DMS153 treated with DMSO at 0.1 percent for 48 hours (cell line): ENCODE data around the gene MTCL1.

Experiments
- DNase-seq: peaks from one replicate; lab custom pipeline; 2025; ENCODE audit not compliant: unreplicated experiment; lab: John Stamatoyannopoulos, UW

Gene MTCL1

DNA sequence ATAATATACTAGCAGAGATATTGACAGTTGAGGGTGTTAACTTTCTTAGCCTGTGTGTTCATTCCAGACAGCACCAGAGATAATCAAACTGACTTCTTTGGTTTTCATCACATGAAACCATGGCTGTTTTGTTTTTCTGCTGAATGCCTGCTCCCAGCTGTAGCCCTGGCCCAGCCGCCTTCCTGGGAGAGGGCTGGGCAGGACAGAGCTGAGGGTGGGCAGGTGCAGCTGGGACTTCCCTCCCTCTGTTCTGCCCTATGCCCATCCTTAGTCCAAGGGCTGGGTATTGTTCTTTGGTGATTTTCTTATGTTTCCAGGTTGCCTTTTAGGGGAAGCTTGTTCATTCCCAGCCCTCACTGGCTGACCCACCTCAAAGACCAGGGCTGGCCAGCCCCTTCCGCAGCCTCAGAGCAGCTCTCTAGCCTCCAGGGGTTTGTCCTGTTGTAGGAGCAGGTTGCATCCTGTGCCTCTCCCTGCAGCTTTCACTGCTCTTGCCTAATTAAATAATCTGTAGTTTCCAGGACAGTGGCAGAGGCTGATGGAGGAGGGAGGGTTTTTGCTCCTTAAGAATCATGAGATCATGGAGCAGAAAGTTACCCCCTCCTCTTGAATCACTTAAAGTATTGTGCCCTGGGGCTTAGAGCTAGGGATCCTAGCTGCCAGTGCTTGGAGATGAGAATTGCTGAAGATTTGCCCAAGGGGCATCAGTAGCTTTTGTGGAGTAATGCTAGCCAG, 61.4 kb downstream of the MTCL1 start:
- no peak for DNase-seq

DNA sequence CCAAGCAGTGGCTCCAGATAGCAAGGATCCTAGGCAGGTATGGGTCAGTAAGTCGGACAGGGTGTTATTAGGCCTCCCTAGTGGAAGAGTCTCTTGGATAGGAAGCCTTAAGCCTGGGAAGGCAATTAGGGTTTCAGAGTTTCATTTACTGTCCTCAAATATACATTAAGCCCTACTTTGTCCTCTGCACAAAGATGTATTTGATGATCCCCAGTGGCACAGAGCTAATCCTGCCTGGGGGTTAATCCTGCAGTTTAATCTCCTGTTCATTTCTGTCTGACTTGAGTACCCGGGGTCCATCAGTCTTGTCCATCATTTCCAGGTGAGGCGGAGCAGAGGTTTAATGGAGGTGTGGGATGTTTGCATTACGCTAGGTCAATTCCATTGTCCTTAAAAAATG, 62.0 kb downstream of the MTCL1 start:
- no peak for DNase-seq

DNA sequence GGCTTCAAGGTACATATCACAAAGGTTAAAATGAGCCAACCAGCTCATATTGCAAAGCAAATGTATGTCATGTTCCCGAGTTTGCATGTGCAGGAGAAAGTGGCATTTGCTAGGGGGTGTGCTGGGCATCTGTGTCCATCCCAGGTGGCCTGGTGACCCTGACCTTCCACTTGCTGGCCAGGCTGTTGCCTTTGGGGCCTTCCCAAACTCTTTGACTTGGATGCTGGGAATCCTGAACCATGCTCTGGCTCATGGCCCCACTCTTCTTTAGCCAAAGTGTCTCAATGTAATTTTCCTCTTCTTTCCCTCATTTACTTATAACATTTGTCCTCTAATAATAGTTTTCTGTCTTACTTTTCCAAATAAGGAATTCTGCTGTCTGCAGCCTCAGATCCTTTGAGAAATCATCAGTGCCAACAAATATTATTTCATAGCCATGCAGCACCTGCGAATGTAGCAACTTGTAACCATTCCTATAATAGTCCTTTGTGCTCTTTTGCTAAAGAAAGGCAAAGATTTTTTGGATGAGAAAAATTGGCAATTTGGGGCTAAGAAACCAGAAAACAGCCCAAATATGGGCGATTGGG, 64.2 kb downstream of the MTCL1 start:
- DNase-seq = no peak

DNA sequence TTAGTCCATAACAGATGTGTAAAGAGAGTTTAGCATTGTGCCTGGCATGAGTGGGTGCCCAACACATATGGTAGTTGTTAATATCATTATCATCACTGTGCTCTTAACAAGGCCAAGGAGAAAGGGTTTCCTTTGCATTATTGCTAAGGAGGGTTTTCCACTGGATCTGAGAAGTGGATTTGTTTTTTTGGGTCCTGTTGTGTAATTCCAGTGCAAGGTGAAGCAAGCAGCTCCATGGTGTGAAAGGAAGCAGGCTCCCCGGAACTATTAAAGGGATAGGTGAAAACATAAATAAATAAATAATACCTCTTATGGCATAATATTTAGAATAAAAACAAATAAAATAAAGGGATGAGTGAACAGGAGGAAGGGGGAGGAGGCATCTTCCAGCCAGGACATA, 65.3 kb downstream of the MTCL1 start:
- no peak for DNase-seq

DNA sequence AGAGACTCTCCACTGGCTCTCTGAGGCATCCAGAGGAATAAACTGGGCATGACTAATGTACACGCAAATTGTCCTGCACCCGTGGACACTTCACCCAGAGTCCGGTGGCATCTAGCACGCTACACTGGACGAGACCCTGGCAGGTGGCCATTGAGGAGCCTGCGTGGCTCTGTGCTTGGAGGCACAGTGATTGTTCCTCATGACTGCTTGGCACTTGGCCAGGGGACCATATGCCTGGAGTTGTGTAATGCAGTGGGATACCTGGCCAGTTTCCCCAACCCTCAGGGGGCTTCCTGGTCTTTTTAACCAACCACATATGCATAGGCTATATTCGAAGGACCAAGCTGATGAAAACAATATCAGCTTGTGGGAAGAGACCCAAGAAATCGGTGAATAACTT, 66.6 kb downstream of the MTCL1 start:
- no peak for DNase-seq

DNA sequence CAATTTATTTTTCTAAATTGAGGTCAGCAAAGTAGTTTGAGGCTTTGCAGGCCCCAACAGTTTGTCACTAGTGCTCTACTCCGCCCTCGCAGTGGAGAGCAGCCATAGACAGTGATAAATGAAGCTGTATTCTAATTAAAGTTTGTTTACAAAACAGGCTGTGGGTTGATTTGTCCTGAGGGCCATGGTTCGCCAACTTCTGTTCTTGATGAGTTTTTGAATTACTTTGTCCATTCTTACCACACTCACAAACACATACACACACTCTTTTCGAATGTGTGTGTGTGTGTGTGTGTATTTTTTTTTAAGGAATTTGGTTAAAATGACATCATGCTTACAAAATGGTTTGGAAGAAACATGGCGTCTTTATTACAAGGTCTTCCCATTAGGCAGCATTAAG, 68.6 kb downstream of the MTCL1 start:
- DNase-seq = no peak

DNA sequence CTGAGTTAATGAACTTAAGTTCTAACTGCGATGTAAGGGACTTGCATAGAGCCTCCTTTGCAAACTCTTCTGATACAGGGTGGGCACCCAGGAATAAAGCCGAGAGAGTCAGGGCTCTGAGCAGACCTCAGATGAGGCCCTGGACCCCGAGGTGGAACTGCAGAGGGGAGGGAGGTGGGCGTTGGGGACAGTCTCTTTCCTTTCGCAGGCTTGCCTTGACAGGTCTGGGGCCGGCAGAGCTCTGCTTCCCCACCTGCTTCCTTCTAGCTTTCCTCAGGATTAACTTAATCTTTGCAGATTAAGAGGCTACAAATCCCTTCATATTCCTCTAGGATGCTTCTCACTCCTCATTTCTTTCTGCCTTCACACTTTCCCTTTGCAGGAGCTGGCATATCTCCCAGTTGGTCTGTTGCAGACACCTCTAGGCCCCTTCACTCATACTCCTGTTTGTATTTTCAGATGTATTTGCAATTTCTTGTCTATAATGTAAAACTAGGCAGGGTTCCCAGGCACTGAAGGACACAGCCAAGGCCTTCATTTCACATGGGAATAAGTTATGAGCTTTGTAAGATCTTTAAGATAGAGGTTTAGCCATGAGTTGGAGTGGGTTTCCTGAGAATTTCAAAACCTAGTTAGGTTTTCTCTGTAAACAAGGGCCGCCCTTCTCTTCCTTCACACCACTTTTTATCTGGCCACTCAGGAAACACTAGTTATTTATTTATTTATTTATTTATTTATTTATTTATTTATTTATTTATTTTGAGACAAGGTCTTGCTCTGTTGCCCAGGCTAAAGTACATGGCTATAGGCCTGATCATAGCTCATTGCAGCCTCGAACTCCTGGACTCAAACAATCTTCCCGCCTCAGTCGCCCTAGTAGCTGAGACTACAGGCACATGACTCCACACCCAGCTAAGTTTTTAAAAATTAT, 70.9 kb downstream of the MTCL1 start:
- no peak for DNase-seq

DNA sequence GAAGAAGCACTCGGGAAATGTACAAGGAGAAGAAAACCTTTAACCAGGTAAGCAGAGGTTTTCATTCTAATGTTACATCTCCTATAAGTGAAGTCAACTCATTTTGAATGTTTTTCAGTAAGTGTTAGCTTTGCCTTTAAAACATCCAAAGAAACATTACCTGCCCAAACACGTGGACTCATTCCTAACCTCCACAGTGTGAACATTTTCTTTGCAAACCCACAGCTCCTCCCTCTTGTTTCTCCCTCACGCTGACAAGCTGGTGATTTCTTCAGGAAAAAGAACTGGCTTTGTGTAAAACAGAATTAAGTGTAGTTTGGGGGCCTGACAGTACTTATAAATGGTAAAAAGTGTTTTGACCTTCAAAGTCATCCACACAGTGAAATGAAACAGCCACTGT, 72.5 kb downstream of the MTCL1 start:
- DNase-seq = no peak

DNA sequence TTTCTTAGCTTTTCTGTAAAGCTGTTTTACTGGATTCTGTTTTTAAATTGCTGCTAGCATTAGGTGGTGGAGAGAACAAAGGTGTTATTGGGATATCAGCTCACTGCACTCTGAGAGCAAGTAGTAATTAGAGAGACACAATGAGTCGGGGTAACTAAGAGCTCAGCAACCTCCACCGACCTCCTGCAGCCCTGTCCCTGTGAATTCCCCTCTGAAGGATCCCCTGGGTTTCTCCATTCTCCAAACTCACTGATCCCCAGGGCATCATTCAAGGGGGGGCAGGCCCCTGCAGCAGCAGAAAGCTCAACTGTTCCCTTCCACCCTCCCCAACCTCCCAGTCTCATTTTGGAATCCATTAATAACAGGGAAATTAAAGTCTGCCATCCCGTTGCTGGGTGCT, 73.0 kb downstream of the MTCL1 start:
- DNase-seq = no peak

DNA sequence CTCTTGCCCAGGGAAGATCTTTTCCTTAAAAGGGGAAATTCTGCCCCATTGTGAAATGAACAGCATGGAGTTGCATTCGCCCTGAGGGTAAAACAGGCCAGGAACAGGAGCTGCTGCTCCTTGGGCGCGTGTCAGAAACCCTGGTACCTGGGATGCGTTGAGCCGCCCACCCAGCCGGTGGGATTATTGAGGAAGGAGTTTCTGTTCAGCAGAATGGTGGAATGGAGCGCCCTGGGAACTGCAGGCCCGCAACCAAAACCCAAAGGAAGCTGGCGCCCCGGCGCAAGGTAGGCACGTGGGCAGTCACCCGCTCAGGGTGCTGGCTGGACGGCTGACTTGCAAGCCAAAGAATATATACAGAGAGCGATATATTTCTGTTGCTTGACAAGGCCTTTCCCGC, 73.5 kb downstream of the MTCL1 start:
- DNase-seq = no peak

DNA sequence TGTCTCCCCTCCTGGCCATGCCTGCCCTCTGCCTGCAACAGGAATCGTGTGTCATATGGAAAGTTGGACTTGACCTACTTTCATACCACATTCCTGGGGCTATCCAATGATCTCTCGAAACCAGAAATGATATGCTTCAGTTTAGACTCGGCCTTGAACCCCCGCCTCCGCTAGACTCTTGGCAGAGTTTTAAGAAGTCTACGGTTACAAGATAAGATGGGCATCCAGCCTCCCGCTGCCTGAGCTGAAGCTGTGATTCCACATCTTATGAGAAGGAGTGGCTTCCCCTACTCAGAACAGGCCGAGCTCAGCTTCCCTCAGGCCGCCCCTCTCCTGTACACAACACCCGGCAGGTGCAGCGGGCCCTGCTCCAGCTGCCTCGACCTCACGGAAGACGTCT, 73.9 kb downstream of the MTCL1 start:
- no peak for DNase-seq

DNA sequence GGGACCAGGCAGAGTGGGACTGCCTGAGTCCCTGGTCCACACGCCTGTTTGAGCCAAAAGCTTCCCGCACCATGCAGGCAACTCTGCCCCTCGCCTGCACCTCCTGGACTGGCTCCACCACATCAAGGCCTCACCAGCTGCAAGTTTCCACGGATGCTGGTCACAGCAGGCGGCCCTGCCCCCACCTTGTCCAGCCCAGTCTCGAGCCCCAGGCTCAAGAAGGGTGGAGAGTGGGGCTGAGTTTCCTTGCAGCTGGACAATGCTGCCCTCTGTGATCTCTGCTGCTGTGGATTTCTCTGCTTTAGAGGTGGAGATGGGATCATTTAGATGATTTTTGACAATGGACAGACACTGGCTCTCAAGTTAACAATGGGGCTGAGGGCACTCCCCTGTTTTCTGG, 74.9 kb downstream of the MTCL1 start:
- DNase-seq = no peak

DNA sequence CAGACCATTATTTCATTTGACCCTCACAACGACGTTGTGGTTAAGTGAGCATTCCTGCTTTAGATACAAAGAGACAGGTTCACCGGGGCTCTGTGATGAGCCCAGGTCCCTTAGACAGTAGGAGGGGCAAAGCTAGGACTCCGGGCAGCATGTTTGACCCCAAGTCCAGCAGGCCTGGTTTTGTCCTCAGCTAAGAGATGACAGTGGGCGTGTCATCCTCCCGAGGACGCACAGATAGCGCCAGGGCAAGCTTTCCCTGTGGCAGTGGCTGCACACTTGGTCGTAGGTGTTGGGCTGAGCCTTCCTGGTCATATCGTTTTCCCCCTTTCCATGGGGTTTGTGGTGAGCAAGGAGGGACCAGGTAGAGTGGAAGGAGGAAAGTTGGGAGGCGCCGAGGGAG, 76.3 kb downstream of the MTCL1 start:
- DNase-seq = no peak

DNA sequence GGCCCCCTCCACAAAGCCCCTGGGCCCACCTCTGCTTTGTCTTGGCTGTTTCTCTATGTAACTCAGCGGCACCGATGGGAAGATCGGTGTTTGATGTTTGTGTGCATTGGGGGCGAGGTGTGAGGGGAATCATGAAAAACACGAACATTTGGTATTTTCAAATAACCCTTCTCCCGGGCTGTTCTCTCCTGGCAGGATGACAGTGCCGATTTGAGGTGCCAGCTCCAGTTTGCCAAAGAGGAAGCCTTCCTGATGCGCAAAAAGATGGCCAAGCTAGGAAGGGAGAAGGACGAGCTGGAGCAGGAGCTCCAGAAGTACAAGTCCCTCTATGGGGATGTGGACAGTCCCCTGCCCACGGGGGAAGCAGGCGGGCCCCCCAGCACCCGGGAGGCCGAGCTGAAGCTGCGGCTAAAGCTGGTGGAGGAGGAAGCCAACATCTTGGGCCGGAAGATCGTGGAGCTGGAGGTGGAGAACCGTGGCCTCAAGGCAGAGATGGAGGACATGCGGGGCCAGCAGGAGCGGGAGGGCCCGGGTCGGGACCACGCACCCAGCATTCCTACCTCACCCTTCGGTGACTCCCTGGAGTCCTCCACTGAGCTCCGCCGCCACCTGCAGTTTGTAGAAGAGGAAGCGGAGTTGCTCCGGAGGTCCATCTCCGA, 78.1 kb downstream of the MTCL1 start:
- DNase-seq = no peak

DNA sequence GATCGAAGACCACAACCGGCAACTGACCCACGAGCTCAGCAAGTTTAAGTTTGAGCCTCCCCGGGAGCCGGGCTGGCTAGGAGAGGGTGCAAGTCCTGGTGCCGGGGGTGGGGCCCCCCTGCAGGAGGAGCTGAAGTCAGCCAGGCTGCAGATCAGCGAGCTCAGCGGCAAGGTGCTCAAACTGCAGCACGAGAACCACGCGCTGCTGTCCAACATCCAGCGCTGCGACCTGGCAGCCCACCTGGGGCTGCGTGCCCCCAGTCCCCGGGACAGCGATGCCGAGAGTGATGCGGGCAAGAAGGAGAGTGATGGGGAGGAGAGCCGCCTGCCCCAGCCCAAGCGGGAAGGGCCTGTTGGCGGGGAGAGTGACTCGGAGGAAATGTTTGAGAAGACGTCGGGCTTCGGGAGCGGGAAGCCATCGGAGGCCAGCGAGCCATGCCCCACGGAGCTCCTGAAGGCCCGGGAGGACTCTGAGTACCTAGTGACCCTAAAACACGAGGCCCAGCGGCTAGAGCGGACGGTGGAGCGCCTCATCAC, 78.7 kb downstream of the MTCL1 start:
- no peak for DNase-seq

DNA sequence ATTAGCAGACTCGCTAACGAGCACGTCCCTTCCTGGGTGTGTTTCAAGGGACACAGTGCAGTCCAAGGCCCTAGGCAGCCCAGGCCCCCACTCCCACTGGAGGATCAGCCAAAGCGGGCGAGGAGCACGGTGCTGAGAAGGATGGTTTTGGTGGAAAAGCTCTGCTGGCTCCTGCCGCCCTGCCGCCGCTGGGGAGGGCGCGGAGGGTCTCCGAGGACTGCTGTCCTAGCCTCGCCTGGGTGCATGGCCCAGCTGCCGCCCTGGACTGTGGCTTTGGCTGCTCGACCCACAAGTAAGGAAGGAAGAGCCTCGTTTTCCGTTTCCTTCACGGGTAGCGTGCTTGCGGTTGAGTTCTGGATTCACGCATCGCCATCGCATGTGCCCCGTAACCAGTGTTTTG, 79.9 kb downstream of the MTCL1 start:
- DNase-seq = no peak

DNA sequence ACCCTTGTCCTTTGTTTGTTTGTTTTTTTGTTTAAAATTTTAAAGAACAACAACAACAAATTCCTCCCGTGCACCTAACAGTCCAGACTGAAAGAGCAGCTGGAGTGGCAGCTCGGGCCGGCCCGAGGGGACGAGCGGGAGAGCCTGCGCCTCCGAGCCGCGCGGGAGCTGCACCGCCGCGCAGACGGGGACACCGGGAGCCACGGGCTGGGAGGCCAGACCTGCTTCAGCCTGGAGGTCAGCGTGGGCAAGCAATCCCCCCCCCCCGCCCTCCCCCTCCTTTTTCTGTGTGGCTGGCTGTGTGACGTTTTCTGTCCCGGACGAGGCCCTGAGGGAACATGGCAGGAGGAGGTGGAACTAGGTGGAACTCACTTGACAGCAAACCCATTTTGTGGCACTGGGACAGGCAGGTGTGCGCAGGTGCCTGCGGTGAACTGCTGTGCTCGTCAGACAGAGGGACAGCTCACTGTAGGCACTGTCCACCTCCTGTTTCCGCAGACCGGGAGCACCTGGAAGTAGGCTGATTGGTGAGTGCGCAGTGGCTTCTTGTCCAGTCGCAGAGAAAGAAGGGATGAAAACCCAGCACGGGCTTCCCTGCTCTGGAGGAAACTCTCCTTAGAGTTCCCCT, 80.6 kb downstream of the MTCL1 start:
- DNase-seq = no peak

DNA sequence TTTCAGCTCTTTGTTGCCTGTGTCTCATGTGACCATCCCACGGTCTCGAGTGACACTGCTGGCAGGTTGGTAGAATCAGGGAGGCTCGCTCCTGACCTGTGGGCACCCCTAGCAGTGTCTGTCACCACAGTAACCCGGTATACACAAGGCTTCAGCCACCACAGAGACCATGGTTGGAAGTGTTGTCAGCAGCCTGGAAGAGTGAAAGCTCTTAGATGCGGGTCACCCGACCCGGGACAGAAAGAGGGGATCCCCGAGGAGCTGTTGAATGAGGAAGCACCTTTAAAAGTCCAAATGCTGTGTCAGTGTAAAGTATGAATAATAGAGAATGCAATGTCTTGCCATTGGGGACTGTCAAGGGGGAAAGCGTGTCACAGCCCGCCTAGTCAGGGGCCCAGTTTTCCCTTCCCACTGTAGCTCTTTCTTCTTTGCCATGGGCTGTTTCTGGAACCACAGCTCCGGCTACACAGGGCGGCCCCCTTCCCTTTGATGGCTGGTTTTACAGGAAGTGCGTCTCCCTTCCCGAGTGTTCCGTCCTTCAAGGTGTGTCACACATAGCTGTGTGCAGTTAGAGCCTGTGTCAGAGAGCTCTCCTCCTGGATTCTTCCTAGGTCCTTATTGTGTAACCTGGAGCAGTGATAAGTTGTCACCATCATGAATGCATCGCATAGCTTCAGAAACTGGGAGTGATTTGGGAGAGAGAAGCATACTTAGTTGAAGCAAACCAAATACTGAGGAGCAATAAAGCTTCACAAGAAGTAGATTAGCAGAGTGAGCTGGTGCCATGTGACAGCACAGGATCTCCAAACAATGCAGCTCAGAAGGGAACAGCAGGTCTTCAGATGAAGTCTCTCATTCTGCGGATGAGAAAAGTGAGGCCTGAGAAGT, 81.4 kb downstream of the MTCL1 start:
- no peak for DNase-seq

DNA sequence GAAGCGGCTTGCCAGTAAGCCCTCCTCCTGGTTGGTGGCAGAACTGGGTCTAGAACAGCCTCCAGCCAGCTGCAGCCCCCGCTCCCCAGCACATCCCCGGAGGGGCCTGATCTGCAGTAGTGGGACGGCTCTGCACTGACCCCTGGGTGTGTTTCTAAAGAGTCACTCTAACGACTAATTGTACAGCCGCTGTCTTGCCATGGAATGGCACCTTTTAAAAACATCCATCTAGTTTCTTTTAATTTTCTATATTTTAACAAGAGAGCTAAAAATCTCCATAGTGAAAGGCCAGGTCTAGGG, 82.0 kb downstream of the MTCL1 start:
- DNase-seq = no peak

DNA sequence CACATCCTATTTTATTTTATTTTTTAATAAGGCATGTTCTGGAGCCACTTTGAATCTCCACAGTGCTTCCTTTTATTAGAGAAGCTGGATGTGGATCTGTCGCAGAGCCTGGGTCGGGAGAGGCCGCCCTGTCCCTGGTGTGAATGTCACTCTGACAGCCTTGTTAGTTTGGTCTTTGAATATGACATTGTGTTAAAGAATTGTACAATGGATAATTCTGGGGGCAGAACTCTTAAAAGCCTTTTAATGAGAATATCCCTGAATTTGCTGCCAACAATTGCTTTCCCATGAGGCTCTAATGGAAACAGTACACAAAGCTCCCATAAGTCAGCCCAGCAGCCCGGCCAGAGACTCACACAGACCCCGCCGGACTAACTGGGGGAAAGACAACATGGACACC, 82.4 kb downstream of the MTCL1 start:
- DNase-seq = no peak
